Vagina (tissue), 2 donors: ENCODE measurements around the gene VMP1. TPM values are rescaled to one million over a fixed set of nuclear protein-coding genes. Genes with fewer than 3 reads are reported as not detected.

ENCODE experiments used
- DNase-seq, 2 donors: peaks; one replicate each; pipeline ENCODE4 v3.0.0-alpha.2; 2017; ENCODE audit errors: extremely low spot score in 2 of 2
- H3K27ac ChIP-seq: fragments of 200-600 bp; sonication (generic); one replicate; pipeline ENCODE4 v1.5.1; 2019
- H3K27me3 ChIP-seq: fragments of 200-600 bp; sonication (generic); one replicate; pipeline ENCODE4 v1.5.1; 2019
- H3K36me3 ChIP-seq, 2 donors: fragments of 200-600 bp; sonication (generic); one replicate each; pipeline ENCODE4 v1.5.1; 2017 to 2019
- H3K4me1 ChIP-seq: fragments of 200-600 bp; sonication (generic); one replicate; pipeline ENCODE4 v1.5.1; 2019
- H3K4me3 ChIP-seq, 2 donors: fragments of 200-600 bp; sonication (generic); 1 replicate in 1 of 2; 2 replicates in 1 of 2; pipeline ENCODE4 v1.5.1; 2016 to 2019
- H3K9me3 ChIP-seq: fragments of 200-600 bp; sonication (generic); one replicate; pipeline ENCODE4 v1.5.1; 2019
- POLR2A ChIP-seq, 2 donors: fragments of 450-650 bp; IDR thresholded peaks; one replicate each; pipeline ENCODE4 v1.6.1; 2017; ENCODE audit warnings: antibody characterized with exemption in 2 of 2, mild to moderate bottlenecking in 2 of 2, moderate library complexity in 2 of 2
- POLR2AphosphoS5 ChIP-seq, 2 donors: sonication (generic); formaldehyde crosslinking; IDR thresholded peaks; one replicate each; pipeline ENCODE4 v1.9.0; 2017; ENCODE audit warnings: antibody characterized with exemption in 2 of 2, mild to moderate bottlenecking in 2 of 2, low read depth in 1 of 2; ENCODE audit not compliant: insufficient read depth in 1 of 2
- intact Hi-C: fragments of 100-400 bp; cut with DNase I; formaldehyde crosslinking; loops from one replicate; pipeline ENCODE4 v1.15.1; 2023
- total RNA-seq: library from RNA; depleted of rRNA; stranded (reverse); fragments of >200 nt; gene quantifications from one replicate; pipeline ENCODE4 v1.2.3, GENCODE V29; 2016
- TF ChIP-seq, protein P1 (sequence below), 3 experiments: fragments of 450-650 bp in 2 of 3; fragments of 200-600 bp in 1 of 3; sonication (generic) in 1 of 3; IDR thresholded peaks; one replicate each; pipeline ENCODE4 v1.5.1; 2017 to 2019; ENCODE audit warnings: antibody characterized with exemption in 3 of 3, mild to moderate bottlenecking in 2 of 3, moderate library complexity in 2 of 3

The VMP1 gene
- total RNA-seq, 1 donor from 2014 or later = 380 TPM

DNA sequence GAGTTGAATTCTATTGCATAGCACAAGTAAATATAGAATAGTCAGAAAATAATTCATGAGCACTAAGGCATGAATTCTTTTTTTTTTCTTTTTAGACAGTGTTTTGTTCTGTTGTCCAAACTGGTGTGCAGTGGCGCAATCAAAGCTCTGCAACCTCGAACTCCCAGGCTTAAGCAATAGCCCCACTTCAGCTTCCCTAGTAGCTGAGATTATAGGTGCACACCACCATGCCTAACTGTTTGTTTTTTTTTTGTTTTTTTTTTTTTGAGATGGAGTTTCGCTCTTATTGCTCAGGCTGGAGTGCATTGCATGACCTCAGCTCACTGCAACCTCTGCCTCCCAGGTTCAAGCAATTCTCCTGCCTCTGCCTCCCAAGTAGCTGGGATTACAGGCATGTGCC lies 168.7 kb downstream of the VMP1 start:
- Histone ChIP-seq H3K4me1 (no peaks in the 10 kb centered on the region), H3K27me3 (no peaks in the 10 kb centered on the region), H3K27ac (no peak overlapping the region), H3K9me3 (no peaks in the 10 kb centered on the region), H3K4me3 (no peak overlapping the region), H3K36me3 (peaks cover 0 to 49% of the 10 kb centered on the region in 2 donors)
- DNase-seq = no peak
- intact Hi-C loops = no loop called here
- TF ChIP-seq POLR2AphosphoS5 (IDR thresholded peaks at IDR 0.05; ENCODE audit: insufficient read depth in 1 of 2, low read depth in 1 of 2) (no peak), POLR2A (IDR thresholded peaks at IDR 0.05) (no peak)
- TF ChIP-seq, protein P1, sequence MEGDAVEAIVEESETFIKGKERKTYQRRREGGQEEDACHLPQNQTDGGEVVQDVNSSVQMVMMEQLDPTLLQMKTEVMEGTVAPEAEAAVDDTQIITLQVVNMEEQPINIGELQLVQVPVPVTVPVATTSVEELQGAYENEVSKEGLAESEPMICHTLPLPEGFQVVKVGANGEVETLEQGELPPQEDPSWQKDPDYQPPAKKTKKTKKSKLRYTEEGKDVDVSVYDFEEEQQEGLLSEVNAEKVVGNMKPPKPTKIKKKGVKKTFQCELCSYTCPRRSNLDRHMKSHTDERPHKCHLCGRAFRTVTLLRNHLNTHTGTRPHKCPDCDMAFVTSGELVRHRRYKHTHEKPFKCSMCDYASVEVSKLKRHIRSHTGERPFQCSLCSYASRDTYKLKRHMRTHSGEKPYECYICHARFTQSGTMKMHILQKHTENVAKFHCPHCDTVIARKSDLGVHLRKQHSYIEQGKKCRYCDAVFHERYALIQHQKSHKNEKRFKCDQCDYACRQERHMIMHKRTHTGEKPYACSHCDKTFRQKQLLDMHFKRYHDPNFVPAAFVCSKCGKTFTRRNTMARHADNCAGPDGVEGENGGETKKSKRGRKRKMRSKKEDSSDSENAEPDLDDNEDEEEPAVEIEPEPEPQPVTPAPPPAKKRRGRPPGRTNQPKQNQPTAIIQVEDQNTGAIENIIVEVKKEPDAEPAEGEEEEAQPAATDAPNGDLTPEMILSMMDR (IDR thresholded peaks at IDR 0.05) = no peak

DNA sequence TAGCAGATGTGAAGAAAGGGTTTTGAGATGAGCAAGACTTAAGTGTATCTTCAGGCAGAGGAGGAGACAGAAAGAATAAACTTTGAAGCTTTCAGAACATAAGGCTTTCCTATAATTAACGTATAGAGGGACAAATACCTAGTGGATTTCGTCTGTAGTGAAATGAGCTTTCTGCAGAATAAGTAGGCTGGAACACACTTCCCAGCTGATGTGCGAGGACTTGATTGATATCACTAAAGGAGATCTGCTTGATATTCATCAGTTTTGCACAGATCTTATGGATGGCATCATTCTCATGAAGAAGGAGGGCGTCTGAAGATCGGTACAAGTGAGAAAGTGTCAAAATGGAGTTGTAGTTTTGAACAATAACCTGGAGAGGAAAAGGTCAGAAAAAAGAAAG lies 170.5 kb downstream of the VMP1 start:
- no peak for TF ChIP-seq POLR2A (IDR thresholded peaks at IDR 0.05)
- no peak for TF ChIP-seq POLR2AphosphoS5 (IDR thresholded peaks at IDR 0.05; ENCODE audit: insufficient read depth in 1 of 2, low read depth in 1 of 2)
- TF ChIP-seq, protein P1 (IDR thresholded peaks at IDR 0.05) = no peak
- Histone ChIP-seq H3K27ac (no peak overlapping the region), H3K36me3 (peaks cover 0 to 48% of the 10 kb centered on the region in 2 donors)

GRCh38 chr17:59878624-59879023 lies 171.2 kb downstream of the VMP1 start:
- no peak overlapping the region for H3K27ac ChIP-seq
- H3K36me3 ChIP-seq = peaks cover 0 to 51% of the 10 kb centered on the region in 2 donors
- H3K4me3 ChIP-seq = no peak overlapping the region
- H3K4me1 ChIP-seq = no peaks in the 10 kb centered on the region
- DNase-seq = no peak
- H3K27me3 ChIP-seq = no peaks in the 10 kb centered on the region
- no peaks in the 10 kb centered on the region for H3K9me3 ChIP-seq
- intact Hi-C loops = no loop called here
- TF ChIP-seq POLR2A (IDR thresholded peaks at IDR 0.05) (no peak), POLR2AphosphoS5 (IDR thresholded peaks at IDR 0.05; ENCODE audit: insufficient read depth in 1 of 2, low read depth in 1 of 2) (no peak)
- TF ChIP-seq, protein P1 (IDR thresholded peaks at IDR 0.05) = no peak

More for the DNA sequence above, 170.5 kb downstream of the VMP1 start:
- no peak overlapping the region for H3K4me3 ChIP-seq
- DNase-seq = no peak
- H3K4me1 ChIP-seq = no peaks in the 10 kb centered on the region
- H3K27me3 ChIP-seq = no peaks in the 10 kb centered on the region
- intact Hi-C loops = no loop called here
- no peaks in the 10 kb centered on the region for H3K9me3 ChIP-seq

DNA sequence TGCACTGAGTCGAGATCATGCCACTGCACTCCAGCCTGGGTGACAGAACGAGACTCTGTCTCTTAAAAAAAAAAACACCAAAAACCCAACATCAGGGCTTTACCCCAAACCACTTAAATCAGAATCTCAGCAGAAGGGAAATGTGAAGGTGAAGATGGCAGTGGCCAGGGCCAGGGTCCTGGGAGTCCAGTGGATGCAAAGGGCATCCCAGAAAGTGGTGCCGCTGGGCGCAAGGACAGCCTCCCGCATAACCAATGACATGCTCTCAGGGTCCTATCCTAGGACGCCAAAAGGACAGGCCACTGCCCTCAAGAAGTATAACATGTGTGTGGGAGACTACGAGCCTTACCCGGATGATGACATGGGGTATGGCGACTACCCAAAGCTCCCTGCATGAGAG lies 177.4 kb downstream of the VMP1 start:
- Histone ChIP-seq H3K27me3 (no peaks in the 10 kb centered on the region), H3K4me1 (no peaks in the 10 kb centered on the region), H3K9me3 (no peaks in the 10 kb centered on the region), H3K27ac (no peak overlapping the region), H3K4me3 (no peak overlapping the region), H3K36me3 (peaks cover 0 to 42% of the 10 kb centered on the region in 2 donors)
- DNase-seq = no peak
- intact Hi-C loops = no loop called here
- TF ChIP-seq POLR2A (IDR thresholded peaks at IDR 0.05) (no peak), POLR2AphosphoS5 (IDR thresholded peaks at IDR 0.05; ENCODE audit: insufficient read depth in 1 of 2, low read depth in 1 of 2) (no peak)
- TF ChIP-seq, protein P1 (IDR thresholded peaks at IDR 0.05) = no peak

DNA sequence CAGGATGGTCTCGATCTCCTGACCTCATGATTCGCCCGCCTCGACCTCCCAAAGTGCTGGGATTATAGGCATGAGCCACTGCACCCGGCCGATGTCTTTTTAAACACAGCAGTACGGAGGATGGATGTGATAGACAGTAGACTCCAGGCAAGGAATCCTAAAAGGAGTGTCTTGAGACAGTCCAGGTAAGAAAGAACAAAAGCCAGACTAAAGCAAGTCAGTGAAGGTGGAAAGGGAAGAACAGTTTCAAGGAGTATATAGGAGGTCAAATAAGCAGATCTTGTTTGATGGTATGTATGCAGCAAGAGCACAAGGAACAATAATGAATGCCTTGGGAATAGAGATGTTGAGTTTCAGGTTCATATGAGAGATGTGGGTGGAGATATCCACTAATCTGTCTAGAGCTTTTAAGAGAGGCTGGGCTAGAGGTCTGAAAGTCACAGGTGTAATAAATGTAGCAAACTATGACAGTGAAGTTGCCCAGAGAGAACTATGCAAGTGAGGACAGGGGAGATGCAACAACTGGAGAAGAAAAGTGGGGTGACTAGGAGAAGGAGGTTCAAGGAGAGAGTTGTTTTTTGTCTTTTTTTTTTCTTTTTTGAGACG lies 180.8 kb downstream of the VMP1 start:
- H3K9me3 ChIP-seq = no peaks in the 10 kb centered on the region
- DNase-seq = no peak
- TF ChIP-seq POLR2AphosphoS5 (IDR thresholded peaks at IDR 0.05; ENCODE audit: insufficient read depth in 1 of 2, low read depth in 1 of 2) = no peak
- TF ChIP-seq, protein P1 (IDR thresholded peaks at IDR 0.05) = no peak
- TF ChIP-seq POLR2A (IDR thresholded peaks at IDR 0.05) = no peak
- peaks cover 22% of the 10 kb centered on the region for H3K4me1 ChIP-seq
- no peak overlapping the region for H3K4me3 ChIP-seq
- intact Hi-C loops = no loop called here
- no peaks in the 10 kb centered on the region for H3K27me3 ChIP-seq
- no peak overlapping the region for H3K27ac ChIP-seq
- peaks cover 0 to 29% of the 10 kb centered on the region in 2 donors for H3K36me3 ChIP-seq
